ENCODE data around the gene KRTAP26-1. TPM values are rescaled to one million over a fixed set of nuclear protein-coding genes. Genes with fewer than 3 reads are reported as not detected.

The KRTAP26-1 gene
- total RNA-seq, 4 donors from 2014 or later, result not detected

- no peaks in the 10 kb centered on the region for H3K9me3 ChIP-seq
- H3K4me3 ChIP-seq, result no peak within 1 kb of the TSS
- TF ChIP-seq CTCF (IDR thresholded peaks at IDR 0.05), result no peak
- TF ChIP-seq POLR2A (IDR thresholded peaks at IDR 0.05), result no peak
- TF ChIP-seq POLR2AphosphoS5 (IDR thresholded peaks at IDR 0.05), result no peak
- no peak for TF ChIP-seq EP300 (IDR thresholded peaks at IDR 0.05)
- no peaks in the 10 kb centered on the region for H3K36me3 ChIP-seq
- H3K27ac ChIP-seq, result no peak within 1 kb of the TSS
- no peak for ATAC-seq
- 87 to 89% methylated on average over 2 of the region's 4 CpGs for WGBS, 2 donors (ENCODE audit: low coverage in 1 of 2)
- H3K27me3 ChIP-seq, result no peaks in the 10 kb centered on the region
- H3K4me1 ChIP-seq, result no peaks in the 10 kb centered on the region
Observed at GRCh38 chr21:30348506-30348905, 28.4 kb upstream of the KRTAP26-1 start, which contains the start of gene KRTAP23-1. TSS of gene KRTAP23-1 (minus strand) at chr21:30348606. CDS start at chr21:30348606, 0 bp downstream.

GRCh38 chr21:30345014-30345413 lies 24.9 kb upstream of the KRTAP26-1 start:
- Histone ChIP-seq H3K27ac (no peak overlapping the region), H3K4me3 (no peak overlapping the region), H3K9me3 (no peaks in the 10 kb centered on the region), H3K36me3 (no peaks in the 10 kb centered on the region), H3K27me3 (no peaks in the 10 kb centered on the region), H3K4me1 (no peaks in the 10 kb centered on the region)
- TF ChIP-seq CTCF (IDR thresholded peaks at IDR 0.05), result no peak
- TF ChIP-seq POLR2AphosphoS5 (IDR thresholded peaks at IDR 0.05), result no peak
- TF ChIP-seq EP300 (IDR thresholded peaks at IDR 0.05), result no peak
- TF ChIP-seq POLR2A (IDR thresholded peaks at IDR 0.05), result no peak
- WGBS, 2 donors (ENCODE audit: low coverage in 1 of 2), result 62 to 83% methylated on average over 2 of the region's 2 CpGs
- no peak for ATAC-seq

GRCh38 chr21:30340714-30341573 lies 20.8 kb upstream of the KRTAP26-1 start:
- no peak for ATAC-seq
- no peak overlapping the region for H3K27ac ChIP-seq
- H3K4me3 ChIP-seq, result no peak overlapping the region
- no peaks in the 10 kb centered on the region for H3K36me3 ChIP-seq
- H3K9me3 ChIP-seq, result no peaks in the 10 kb centered on the region
- no peaks in the 10 kb centered on the region for H3K4me1 ChIP-seq
- whole genome bisulfite sequencing, 2 donors (ENCODE audit: low coverage in 1 of 2), result 83 to 93% methylated on average over 2 of the region's 2 CpGs
- TF ChIP-seq CTCF (IDR thresholded peaks at IDR 0.05), result peak; percentile 34 to 65 (median 46)
- TF ChIP-seq POLR2AphosphoS5 (IDR thresholded peaks at IDR 0.05), result no peak
- no peaks in the 10 kb centered on the region for H3K27me3 ChIP-seq

DNA sequence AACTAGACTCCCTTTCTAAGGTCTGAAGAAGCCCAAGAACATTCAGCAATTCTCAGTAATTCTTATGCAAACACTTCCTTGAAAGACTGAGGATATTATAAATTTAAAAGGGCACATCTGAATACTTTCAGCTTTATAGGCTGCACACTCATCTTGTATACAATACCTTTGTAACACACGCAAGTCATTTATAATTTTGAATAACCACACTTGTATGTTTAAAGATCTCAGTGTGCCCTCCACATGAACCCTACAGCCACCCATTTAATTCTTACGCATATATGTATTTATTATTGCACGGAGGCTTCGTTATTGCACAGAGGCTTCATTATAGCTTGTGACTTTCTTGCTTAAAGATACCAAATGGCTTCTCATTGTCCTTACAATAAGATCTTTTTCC lies 18.6 kb upstream of the KRTAP26-1 start:
- ATAC-seq, result no peak
- H3K4me1 ChIP-seq, result no peaks in the 10 kb centered on the region
- H3K4me3 ChIP-seq, result no peak overlapping the region
- TF ChIP-seq POLR2AphosphoS5 (IDR thresholded peaks at IDR 0.05), result no peak
- TF ChIP-seq EP300 (IDR thresholded peaks at IDR 0.05), result no peak
- no peak for TF ChIP-seq CTCF (IDR thresholded peaks at IDR 0.05)
- no peak for TF ChIP-seq POLR2A (IDR thresholded peaks at IDR 0.05)
- H3K9me3 ChIP-seq, result no peaks in the 10 kb centered on the region
- H3K36me3 ChIP-seq, result no peaks in the 10 kb centered on the region
- H3K27ac ChIP-seq, result no peak overlapping the region
- H3K27me3 ChIP-seq, result no peaks in the 10 kb centered on the region
- WGBS, 2 donors (ENCODE audit: low coverage in 1 of 2), result 18 to 40% methylated on average over 4 of the region's 4 CpGs

DNA sequence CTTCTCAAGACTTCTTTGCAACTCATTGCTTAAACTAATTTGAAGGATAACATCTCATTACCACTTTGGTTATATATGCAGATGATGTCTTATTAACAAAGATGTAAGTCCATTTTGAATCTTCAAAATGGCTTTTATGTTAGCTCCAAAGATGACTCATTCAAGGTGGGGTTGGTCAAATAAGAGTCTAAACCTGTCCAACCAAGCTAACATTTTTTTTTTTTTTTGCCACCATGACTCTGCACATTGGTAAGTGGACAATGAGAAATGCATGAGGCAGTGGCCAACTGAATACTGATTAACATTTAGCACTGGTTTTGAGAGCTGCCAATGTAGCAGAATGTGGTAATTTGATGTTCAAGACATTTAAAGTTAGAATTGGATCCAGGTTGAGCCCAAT lies 17.7 kb upstream of the KRTAP26-1 start:
- TF ChIP-seq CTCF (IDR thresholded peaks at IDR 0.05), result no peak
- Histone ChIP-seq H3K27me3 (no peaks in the 10 kb centered on the region), H3K4me1 (no peaks in the 10 kb centered on the region), H3K27ac (no peak overlapping the region), H3K9me3 (no peaks in the 10 kb centered on the region), H3K36me3 (no peaks in the 10 kb centered on the region), H3K4me3 (no peak overlapping the region)
- no peak for ATAC-seq

All from gastroesophageal sphincter (tissue), 4 donors.